C1 segment of cervical spinal cord (tissue), 14 donors: ENCODE data around the gene OR2S2.
"Not testable (repeated sequence)": the region's sequence is repeated elsewhere in the genome, so short reads cannot be mapped to it uniquely, and the experiment has no call there.

ENCODE experiments used
- DNase-seq, 14 donors: peaks; one replicate each; lab custom pipeline; 2025; lab: John Stamatoyannopoulos, UW

OR2S2 gene, protein sequence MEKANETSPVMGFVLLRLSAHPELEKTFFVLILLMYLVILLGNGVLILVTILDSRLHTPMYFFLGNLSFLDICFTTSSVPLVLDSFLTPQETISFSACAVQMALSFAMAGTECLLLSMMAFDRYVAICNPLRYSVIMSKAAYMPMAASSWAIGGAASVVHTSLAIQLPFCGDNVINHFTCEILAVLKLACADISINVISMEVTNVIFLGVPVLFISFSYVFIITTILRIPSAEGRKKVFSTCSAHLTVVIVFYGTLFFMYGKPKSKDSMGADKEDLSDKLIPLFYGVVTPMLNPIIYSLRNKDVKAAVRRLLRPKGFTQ

GRCh38 chr9:35958104-35958837 lies at the start of gene OR2S2:
OR2S2 (minus strand) TSS chr9:35958154; CDS start chr9:35958098, 56 bp downstream.
- no peak for DNase-seq

DNA sequence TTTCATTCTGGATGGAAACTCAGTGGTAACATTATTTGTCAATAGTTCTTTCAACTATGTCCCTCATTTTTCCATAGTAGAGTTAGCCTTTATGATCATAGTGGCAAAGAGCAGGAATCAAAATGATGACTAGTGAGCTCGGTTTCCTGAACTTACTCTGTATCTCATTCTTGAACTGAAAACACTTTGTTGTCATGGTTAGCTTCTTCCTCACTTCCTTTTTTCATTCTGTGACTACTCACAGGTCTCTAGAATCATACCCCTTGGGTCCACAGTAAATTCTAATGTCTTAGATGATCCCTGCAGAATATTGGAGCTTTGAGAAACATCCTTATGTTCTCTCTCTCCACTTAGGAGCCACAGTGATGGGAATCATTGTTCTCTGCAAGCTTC lies 49.4 kb upstream of the OR2S2 start:
- DNase-seq, result no peak

GRCh38 chr9:36006549-36007315 lies 48.8 kb upstream of the OR2S2 start:
- DNase-seq, result no peak

GRCh38 chr9:36005891-36006290 lies 47.9 kb upstream of the OR2S2 start:
- no peak for DNase-seq

DNA sequence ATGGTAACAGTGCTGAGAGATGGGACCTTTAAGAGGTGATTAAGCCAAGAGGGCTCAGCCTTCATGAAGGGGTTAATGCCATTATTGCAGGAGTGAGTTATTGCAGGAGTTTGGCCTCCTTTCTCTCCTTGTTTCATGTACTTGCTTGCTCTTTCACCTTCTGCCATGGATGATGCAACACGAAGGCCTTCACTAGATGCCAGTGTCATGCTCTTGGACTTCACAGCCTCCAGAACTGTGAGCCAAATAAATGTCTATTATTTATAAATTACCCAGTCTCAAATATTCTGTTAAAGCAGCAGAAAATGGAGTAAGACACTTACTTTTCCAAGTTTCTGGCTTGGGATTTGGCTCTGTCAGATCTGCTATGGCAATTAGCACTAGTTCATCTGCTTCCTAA lies 40.4 kb upstream of the OR2S2 start:
- DNase-seq, result no peak

- not testable (repeated sequence) for DNase-seq
These were observed 39.1 kb upstream of the OR2S2 start for GRCh38 chr9:35997016-35997415.

- no peak for DNase-seq
These were observed 38.5 kb upstream of the OR2S2 start for GRCh38 chr9:35996358-35996970.

GRCh38 chr9:35994959-35995358 lies 37.0 kb upstream of the OR2S2 start:
- no peak for DNase-seq

- no peak for DNase-seq
These were observed 36.2 kb upstream of the OR2S2 start for GRCh38 chr9:35993976-35994720.

- DNase-seq, result not testable (repeated sequence)
These were observed 35.2 kb upstream of the OR2S2 start for GRCh38 chr9:35993136-35993535.

DNA sequence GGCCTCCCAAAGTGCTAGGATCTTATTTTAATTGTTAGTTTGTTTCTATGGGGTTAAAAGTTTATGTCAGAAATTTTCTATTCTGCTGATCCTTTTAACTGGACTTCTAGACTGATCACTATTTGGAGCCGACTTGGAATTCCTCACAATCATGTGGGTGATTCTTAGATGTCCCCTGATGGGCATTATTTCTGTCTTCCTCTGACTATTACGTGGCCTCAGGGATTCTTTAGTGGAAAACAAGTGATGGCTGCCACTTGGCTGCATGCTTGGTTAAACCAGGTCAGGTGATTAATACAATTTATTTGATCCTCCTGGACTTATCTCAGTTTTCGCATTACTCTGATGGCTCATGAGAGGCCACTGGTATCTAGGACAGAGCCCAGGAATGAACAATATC lies 32.2 kb upstream of the OR2S2 start:
- no peak for DNase-seq

- no peak for DNase-seq
These were observed 26.1 kb upstream of the OR2S2 start for GRCh38 chr9:35984021-35984420.

DNA sequence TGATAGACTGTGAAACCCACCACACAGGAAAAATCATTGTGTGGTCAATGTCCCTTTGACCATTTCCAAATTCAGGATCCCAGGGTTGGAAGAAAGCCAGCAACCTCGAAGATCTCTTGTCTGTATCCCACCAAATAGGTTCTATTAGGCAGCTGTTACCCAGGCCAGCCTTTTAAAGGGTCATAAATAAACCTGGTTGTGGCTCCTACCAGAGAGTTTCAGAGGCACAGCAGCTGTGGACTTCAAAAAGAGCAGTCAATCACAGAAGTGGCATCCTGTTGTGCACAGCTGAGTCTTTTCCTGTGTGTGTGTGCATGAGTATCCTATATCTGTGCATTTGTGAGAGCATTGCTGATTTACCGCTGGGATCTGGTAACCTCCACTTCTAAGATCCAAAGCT lies 23.7 kb upstream of the OR2S2 start:
- DNase-seq, result no peak

DNA sequence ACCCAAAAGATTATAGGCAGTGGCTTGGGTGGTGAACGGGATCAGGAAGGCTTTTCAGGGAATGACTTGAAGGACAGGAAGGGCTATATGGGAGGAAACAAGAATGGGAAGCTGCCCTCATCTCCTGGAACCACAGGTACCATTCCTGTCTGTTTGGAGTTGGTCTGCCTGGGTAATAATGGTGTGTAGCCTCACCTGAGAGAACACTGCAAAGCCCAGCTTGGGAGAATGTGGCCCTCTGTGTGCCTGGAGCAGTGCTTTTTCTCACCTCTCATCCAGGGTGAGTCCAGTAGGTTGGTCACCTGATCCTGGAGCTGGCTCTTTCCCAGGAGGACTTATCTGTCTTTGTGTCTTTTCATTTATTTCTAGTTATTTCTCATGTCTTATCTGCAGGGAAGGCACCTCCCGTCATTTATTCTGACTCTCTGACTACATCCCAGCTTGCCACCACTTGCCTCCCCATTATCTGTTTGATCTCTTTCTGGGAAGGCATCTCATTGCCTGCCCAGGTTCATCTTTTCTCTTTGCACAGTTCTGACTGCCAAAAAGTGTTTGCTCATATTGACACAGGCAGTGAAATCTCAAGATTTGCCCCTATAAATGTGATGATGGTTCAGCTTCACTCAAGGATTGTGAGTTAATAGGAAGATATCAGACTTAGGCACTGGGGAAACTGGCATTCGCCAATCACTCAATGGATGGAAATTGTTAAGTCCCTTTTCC lies 22.5 kb upstream of the OR2S2 start:
- no peak for DNase-seq

DNA sequence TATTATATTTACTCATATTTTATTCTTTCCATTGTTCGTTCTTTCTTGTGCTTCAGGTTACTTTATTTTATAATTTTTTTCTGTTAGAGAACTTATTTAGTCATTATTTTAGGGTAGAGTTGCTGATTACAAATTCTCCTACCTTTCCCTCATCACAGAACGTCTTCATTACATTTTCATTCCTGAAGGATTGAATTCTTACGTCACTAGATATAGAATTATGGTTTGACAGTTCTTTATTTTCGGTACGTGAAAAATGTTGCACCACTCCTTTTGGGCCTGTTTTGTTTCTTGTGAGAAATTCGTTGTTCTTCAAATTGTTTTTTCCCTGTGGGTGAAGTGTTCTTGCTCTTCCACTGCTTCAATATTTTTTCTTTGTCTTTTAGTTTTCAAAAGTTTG lies 20.8 kb upstream of the OR2S2 start:
- DNase-seq, result no peak

- no peak for DNase-seq
These were observed 18.8 kb upstream of the OR2S2 start for GRCh38 chr9:35976726-35977125.

GRCh38 chr9:35974800-35975199 lies 16.8 kb upstream of the OR2S2 start:
- DNase-seq, result no peak

DNA sequence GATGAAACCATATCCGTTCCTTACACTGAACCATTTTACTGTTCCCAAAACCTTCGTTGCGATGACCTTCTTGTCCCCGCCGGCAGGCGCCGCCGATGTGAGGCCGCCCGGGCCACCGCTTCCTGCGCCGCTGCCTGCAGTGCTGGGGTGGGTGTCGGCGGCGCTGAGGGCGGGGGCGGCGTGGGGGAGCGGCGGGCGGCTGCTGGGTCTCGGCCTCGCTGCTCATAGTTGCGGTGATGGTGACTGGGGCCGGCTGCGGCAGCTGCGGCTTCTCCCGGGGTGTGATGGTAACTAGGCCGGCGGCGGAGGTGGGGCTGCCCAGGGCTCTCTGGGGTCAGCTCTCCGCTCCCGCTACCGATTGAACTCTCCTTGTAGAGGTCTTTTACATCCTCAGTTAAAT lies 14.1 kb upstream of the OR2S2 start:
- DNase-seq, result no peak

DNA sequence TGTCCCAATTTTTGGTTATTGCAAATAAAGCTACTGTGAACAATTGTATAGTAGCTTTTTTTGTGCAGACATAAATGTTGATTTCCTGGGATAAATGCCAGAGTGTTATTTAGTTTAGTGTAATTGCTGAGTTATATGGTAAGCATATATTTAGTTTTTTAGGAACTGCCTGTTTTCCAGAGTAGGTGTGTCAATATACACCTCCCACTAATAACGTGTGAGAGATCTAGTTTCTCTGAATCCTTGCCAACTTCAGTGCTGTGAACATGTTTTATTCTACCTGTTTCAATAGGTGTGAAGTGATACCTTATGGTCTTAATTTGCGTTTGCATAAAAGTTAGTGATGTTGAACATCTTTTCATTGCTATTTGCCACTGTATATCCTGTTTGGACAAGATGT lies 9.1 kb upstream of the OR2S2 start:
- no peak for DNase-seq

DNA sequence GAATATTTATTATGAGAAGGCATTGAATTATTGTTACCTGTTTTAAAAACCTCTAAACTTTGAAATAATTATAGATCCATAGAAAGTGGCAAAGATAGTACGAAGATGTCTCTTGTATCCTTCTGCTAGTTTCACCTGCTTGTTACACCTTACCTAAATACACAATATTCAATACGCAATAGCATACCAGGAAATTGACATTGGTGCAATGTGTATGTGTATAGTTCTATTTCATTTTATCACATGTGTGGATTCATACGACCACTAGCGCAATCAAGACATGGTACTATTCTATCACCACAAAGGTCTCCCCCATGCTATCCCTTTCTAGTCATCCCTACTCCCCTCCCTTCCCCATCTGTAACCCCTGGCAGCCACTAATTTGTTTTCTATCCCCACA lies 8.5 kb upstream of the OR2S2 start:
- no peak for DNase-seq

GRCh38 chr9:35965011-35965410 lies 7.1 kb upstream of the OR2S2 start:
- DNase-seq, result no peak
